ENCODE data around the gene PCGF6. TPM values are rescaled to one million over a fixed set of nuclear protein-coding genes. Genes with fewer than 3 reads are reported as not detected.
"Not testable (repeated sequence)": the region's sequence is repeated elsewhere in the genome, so short reads cannot be mapped to it uniquely, and the experiment has no call there.

The PCGF6 gene
- total and polyA plus RNA-seq, 3 experiments from 2014 or later = 10.8 to 17.7 (median 17.6) TPM

DNA sequence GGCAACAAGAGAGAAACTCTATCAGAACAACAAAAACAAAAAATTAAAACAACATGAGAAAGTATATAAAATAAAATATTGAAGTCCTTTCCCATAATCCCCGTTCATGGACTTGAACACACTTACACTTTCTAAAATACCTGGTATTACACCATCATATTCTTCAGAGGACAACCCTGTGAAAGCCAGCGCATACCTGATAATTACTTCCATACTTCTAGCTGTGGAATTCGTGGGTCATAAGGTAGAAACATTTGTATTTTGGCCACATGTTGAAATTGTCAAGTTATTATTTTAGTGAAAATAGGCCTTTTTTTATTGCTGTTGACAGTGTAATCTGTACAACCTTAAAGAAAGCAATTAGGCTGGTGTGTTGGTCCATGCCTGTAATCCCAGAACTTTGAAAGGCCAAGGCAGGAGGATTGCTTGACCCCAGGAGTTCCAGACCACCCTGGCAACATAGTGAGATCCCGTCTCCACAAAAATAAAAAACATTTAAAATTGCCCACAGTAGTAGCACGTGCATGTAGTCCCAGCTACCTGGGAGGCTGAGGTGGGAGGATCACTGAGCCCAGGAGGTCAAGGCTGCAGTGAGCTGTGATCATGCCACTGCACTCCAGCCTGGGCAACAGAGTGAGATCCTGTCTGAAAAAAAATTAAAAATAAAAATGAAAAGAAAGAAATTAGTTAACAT, 5.1 kb upstream of the PCGF6 start:
- Mint-ChIP-seq H3K4me3 (no peak overlapping the region), H3K27ac (no peak overlapping the region), H3K9me3 (no peaks in the 10 kb centered on the region), H3K27me3 (no peaks in the 10 kb centered on the region), H3K36me3 (peaks cover 0 to 3% (median 0%) of the 10 kb centered on the region in 3 donors), H3K4me1 (peaks cover 3 to 5% (median 5%) of the 10 kb centered on the region in 3 donors)
- CTCF ChIA-PET = no interaction called here
- Histone ChIP-seq H3K4me3 (ENCODE audit: low read length) (no peak overlapping the region), H3K9me3 (ENCODE audit: low read length) (no peaks in the 10 kb centered on the region), H3K27me3 (ENCODE audit: insufficient read depth, low read length, poor library complexity, severe bottlenecking) (no peaks in the 10 kb centered on the region), H3K27ac (ENCODE audit: low read depth, low read length) (no peak overlapping the region), H3K36me3 (ENCODE audit: insufficient read depth, low read length) (no peaks in the 10 kb centered on the region), H3K4me1 (ENCODE audit: insufficient read depth, low read length) (peaks cover 5% of the 10 kb centered on the region)
- POLR2A ChIA-PET = interaction anchor here (0.6 kb wide), 1 partner anchor 11 kb away, joined by 4 read pairs; no protein-coding TSS in a partner anchor
- no peak for DNase-seq

DNA sequence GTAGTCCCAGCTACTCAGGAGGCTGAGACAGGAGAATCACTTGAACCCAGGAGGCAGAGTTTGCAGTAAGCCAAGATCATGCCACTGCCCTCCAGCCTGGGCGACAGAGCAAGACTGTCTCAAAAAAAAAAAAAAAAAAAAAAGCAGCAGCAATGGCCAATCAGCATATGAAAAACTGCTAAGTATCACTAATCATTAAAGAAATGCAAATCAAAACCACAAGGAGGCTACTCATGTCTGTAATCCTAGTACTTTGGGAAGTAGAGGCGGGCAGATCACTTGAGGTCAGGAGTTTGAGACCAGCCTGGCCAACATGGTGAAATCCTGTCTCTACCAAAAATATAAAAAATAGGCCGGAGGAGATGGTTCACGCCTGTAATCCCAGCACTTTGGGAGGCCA, 3.6 kb upstream of the PCGF6 start:
- POLR2A ChIA-PET; CTCF ChIA-PET; H3K9me3 ChIP-seq (ENCODE audit: low read length); H3K9me3 Mint-ChIP-seq; H3K36me3 ChIP-seq (ENCODE audit: insufficient read depth, low read length); DNase-seq; H3K4me3 ChIP-seq (ENCODE audit: low read length); H3K27me3 Mint-ChIP-seq; H3K36me3 Mint-ChIP-seq; H3K27ac ChIP-seq (ENCODE audit: low read depth, low read length); H3K27ac Mint-ChIP-seq; H3K27me3 ChIP-seq (ENCODE audit: insufficient read depth, low read length, poor library complexity, severe bottlenecking): not testable (repeated sequence)
- Mint-ChIP-seq H3K4me1 (peaks cover 5 to 14% (median 5%) of the 10 kb centered on the region in 3 donors), H3K4me3 (peak overlapping the region in 1 of 7 donors; percentile 36)
- H3K4me1 ChIP-seq (ENCODE audit: insufficient read depth, low read length) = peaks cover 10% of the 10 kb centered on the region

- Histone ChIP-seq H3K27me3 (ENCODE audit: insufficient read depth, low read length, poor library complexity, severe bottlenecking) (no peaks in the 10 kb centered on the region), H3K4me1 (ENCODE audit: insufficient read depth, low read length) (peaks cover 10% of the 10 kb centered on the region), H3K9me3 (ENCODE audit: low read length) (no peaks in the 10 kb centered on the region), H3K4me3 (ENCODE audit: low read length) (no peak overlapping the region), H3K36me3 (ENCODE audit: insufficient read depth, low read length) (no peaks in the 10 kb centered on the region), H3K27ac (ENCODE audit: low read depth, low read length) (no peak overlapping the region)
- H3K27me3 Mint-ChIP-seq = no peaks in the 10 kb centered on the region
- no peaks in the 10 kb centered on the region for H3K9me3 Mint-ChIP-seq
- H3K4me1 Mint-ChIP-seq = peaks cover 8 to 22% (median 13%) of the 10 kb centered on the region in 3 donors
- POLR2A ChIA-PET = no interaction called here
- peak overlapping the region in 1 of 7 donors; percentile 70 for H3K4me3 Mint-ChIP-seq
- CTCF ChIA-PET = no interaction called here
- peak overlapping the region in 1 of 8 donors; percentile 43 for H3K27ac Mint-ChIP-seq
- no peak for DNase-seq
- peaks cover 0 to 10% (median 0%) of the 10 kb centered on the region in 3 donors for H3K36me3 Mint-ChIP-seq
Measured at GRCh38 chr10:103353281-103353680, 2.3 kb upstream of the PCGF6 start.

DNA sequence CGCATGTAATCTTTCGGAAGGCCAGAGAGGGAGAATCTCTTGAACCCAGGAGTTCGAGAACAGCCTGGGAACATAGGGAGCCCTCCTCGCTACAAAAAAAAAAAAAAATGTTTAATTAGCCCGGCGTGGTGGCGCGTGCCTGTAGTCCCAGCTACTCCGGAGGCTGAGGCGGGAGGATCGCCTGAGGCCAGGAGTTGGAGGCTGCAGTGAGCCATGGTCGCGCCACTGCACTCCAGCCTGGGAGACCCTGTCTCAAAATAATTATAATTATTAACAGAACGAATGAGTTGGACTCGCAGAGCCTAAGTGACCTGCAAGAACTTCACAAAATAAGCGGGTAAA, 794 bp downstream of the PCGF6 start:
- peak overlapping the region; percentile 64 for H3K27ac ChIP-seq (ENCODE audit: low read depth, low read length)
- peaks cover 8 to 22% (median 13%) of the 10 kb centered on the region in 3 donors for H3K4me1 Mint-ChIP-seq
- CTCF ChIA-PET = no interaction called here

GRCh38 chr10:103336370-103336769, 14.6 kb downstream of the PCGF6 start:
- no peaks in the 10 kb centered on the region for H3K27me3 ChIP-seq (ENCODE audit: insufficient read depth, low read length, poor library complexity, severe bottlenecking)
- H3K4me1 ChIP-seq (ENCODE audit: insufficient read depth, low read length) = no peaks in the 10 kb centered on the region
- H3K4me3 ChIP-seq (ENCODE audit: low read length) = no peak overlapping the region
- Mint-ChIP-seq H3K4me1 (no peaks in the 10 kb centered on the region), H3K27ac (no peak overlapping the region), H3K36me3 (peaks cover 0 to 43% (median 0%) of the 10 kb centered on the region in 3 donors), H3K9me3 (no peaks in the 10 kb centered on the region), H3K4me3 (no peak overlapping the region), H3K27me3 (no peaks in the 10 kb centered on the region)
- CTCF ChIA-PET = interaction anchor here (1.0 kb wide), 1 partner anchor 420 kb away, joined by 3 read pairs; no protein-coding TSS in a partner anchor
- POLR2A ChIA-PET = no interaction called here
- H3K9me3 ChIP-seq (ENCODE audit: low read length) = no peaks in the 10 kb centered on the region
- peaks cover 6% of the 10 kb centered on the region for H3K36me3 ChIP-seq (ENCODE audit: insufficient read depth, low read length)
- DNase-seq = no peak
- no peak overlapping the region for H3K27ac ChIP-seq (ENCODE audit: low read depth, low read length)

More for the DNA sequence above, 794 bp downstream of the PCGF6 start:
- H3K36me3 Mint-ChIP-seq = peaks cover 0 to 28% (median 2%) of the 10 kb centered on the region in 3 donors
- DNase-seq = no peak
- H3K27me3 Mint-ChIP-seq = no peaks in the 10 kb centered on the region
- H3K9me3 Mint-ChIP-seq = no peaks in the 10 kb centered on the region
- Histone ChIP-seq H3K36me3 (ENCODE audit: insufficient read depth, low read length) (peaks cover 10% of the 10 kb centered on the region), H3K27me3 (ENCODE audit: insufficient read depth, low read length, poor library complexity, severe bottlenecking) (no peaks in the 10 kb centered on the region), H3K9me3 (ENCODE audit: low read length) (no peaks in the 10 kb centered on the region), H3K4me3 (ENCODE audit: low read length) (peak overlapping the region; percentile 60), H3K4me1 (ENCODE audit: insufficient read depth, low read length) (peaks cover 10% of the 10 kb centered on the region)
- peak overlapping the region in 2 of 8 donors; percentile 50 to 76 for H3K27ac Mint-ChIP-seq
- peak overlapping the region; percentile 73 to 95 (median 90) for H3K4me3 Mint-ChIP-seq
- POLR2A ChIA-PET = interaction anchor here (3.0 kb wide), 1 partner anchor 18 kb away, joined by 21 read pairs; the partner anchor contains the start of gene TAF5

DNA sequence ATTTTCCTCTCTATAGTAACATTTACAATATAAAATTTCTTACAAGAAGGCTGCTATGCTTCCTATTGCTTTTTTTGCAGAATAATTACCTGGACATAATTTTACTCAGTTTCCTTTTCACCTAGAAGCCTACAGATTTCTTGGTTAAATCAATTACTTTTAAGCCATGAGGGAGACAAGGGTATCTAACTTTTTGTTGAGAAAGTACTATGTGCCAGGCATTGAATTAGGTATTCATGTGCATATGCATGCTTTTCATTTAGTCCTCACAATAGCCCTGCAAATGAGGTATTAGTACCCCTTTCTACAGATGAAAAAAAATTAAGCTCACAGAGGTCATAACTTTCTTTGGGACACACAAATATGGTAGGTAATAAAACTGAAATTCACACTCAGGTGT, 16.4 kb downstream of the PCGF6 start:
- Histone ChIP-seq H3K4me3 (ENCODE audit: low read length) (no peak overlapping the region), H3K27me3 (ENCODE audit: insufficient read depth, low read length, poor library complexity, severe bottlenecking) (no peaks in the 10 kb centered on the region), H3K36me3 (ENCODE audit: insufficient read depth, low read length) (peaks cover 6% of the 10 kb centered on the region), H3K4me1 (ENCODE audit: insufficient read depth, low read length) (no peaks in the 10 kb centered on the region), H3K9me3 (ENCODE audit: low read length) (no peaks in the 10 kb centered on the region), H3K27ac (ENCODE audit: low read depth, low read length) (no peak overlapping the region)
- POLR2A ChIA-PET = interaction anchor here (0.6 to 0.7 kb wide), 2 partner anchors 9 to 655 kb away, joined by 3 read pairs; no protein-coding TSS in a partner anchor
- DNase-seq = no peak
- Mint-ChIP-seq H3K36me3 (peaks cover 0 to 45% (median 2%) of the 10 kb centered on the region in 3 donors), H3K27ac (no peak overlapping the region), H3K4me3 (no peak overlapping the region), H3K27me3 (no peaks in the 10 kb centered on the region), H3K9me3 (no peaks in the 10 kb centered on the region), H3K4me1 (no peaks in the 10 kb centered on the region)
- CTCF ChIA-PET = interaction anchor here (0.7 kb wide), 1 partner anchor 34 kb away, joined by 3 read pairs; no protein-coding TSS in a partner anchor

DNA sequence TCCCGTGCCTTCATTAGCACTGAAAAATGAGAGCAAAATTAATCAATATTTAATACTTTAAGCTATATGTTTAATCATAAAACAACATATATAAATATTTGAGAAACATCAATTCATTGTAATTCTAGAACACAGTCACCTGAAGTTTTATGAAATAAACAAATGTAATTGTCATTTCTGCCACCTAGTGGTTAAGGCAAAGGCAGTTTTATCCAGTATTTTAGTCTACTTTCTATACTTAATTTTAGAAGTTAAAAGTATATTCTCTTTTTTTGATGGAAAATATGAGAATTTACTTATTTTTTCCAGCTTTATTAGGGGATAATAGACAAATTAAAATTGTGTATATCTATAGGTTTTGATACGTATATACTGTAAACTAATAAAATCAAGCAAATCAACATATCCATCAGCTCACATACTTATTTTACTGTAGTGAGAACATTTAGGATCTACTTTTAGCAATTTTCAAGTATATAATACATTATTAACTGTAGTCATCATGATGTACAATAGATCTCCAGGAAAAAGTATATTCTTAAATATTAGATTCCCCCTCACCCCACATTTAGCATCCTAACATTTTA, 16.9 kb downstream of the PCGF6 start:
- POLR2A ChIA-PET = interaction anchor here (0.5 kb wide), 1 partner anchor 156 kb away, joined by 3 read pairs; no protein-coding TSS in a partner anchor

GRCh38 chr10:103327906-103328305, 23.0 kb downstream of the PCGF6 start:
- Mint-ChIP-seq H3K27ac (no peak overlapping the region), H3K9me3 (no peaks in the 10 kb centered on the region), H3K4me3 (no peak overlapping the region), H3K36me3 (peaks cover 0 to 61% (median 2%) of the 10 kb centered on the region in 3 donors), H3K27me3 (no peaks in the 10 kb centered on the region), H3K4me1 (no peaks in the 10 kb centered on the region)
- H3K27ac ChIP-seq (ENCODE audit: low read depth, low read length) = no peak overlapping the region
- ChIA-PET CTCF (no interaction called here), POLR2A (no interaction called here)
- no peak overlapping the region for H3K4me3 ChIP-seq (ENCODE audit: low read length)
- no peaks in the 10 kb centered on the region for H3K27me3 ChIP-seq (ENCODE audit: insufficient read depth, low read length, poor library complexity, severe bottlenecking)
- H3K36me3 ChIP-seq (ENCODE audit: insufficient read depth, low read length) = peaks cover 6% of the 10 kb centered on the region
- no peak for DNase-seq
- H3K4me1 ChIP-seq (ENCODE audit: insufficient read depth, low read length) = no peaks in the 10 kb centered on the region
- no peaks in the 10 kb centered on the region for H3K9me3 ChIP-seq (ENCODE audit: low read length)

More for the DNA sequence above, 16.9 kb downstream of the PCGF6 start:
- Histone ChIP-seq H3K9me3 (ENCODE audit: low read length) (no peaks in the 10 kb centered on the region), H3K36me3 (ENCODE audit: insufficient read depth, low read length) (peaks cover 6% of the 10 kb centered on the region), H3K4me1 (ENCODE audit: insufficient read depth, low read length) (no peaks in the 10 kb centered on the region), H3K4me3 (ENCODE audit: low read length) (no peak overlapping the region), H3K27ac (ENCODE audit: low read depth, low read length) (no peak overlapping the region), H3K27me3 (ENCODE audit: insufficient read depth, low read length, poor library complexity, severe bottlenecking) (no peaks in the 10 kb centered on the region)
- Mint-ChIP-seq H3K36me3 (peaks cover 0 to 45% (median 2%) of the 10 kb centered on the region in 3 donors), H3K9me3 (no peaks in the 10 kb centered on the region), H3K4me1 (no peaks in the 10 kb centered on the region), H3K27ac (no peak overlapping the region), H3K27me3 (no peaks in the 10 kb centered on the region), H3K4me3 (no peak overlapping the region)
- DNase-seq = no peak
- CTCF ChIA-PET = interaction anchor here (0.7 to 1.6 kb wide), 6 partner anchors 9 to 498 kb away, joined by 3 to 5 read pairs (median 4); partner anchors contain the start of gene CNNM2
